Stomach (tissue), 9 donors: ENCODE data around the gene CYFIP1. TPM values are rescaled to one million over a fixed set of nuclear protein-coding genes. Genes with fewer than 3 reads are reported as not detected.

Experiments used
- DNase-seq, 2 donors: peaks; one replicate each; pipeline versions ENCODE4 v3.0.0 to v3.0.0-alpha.2; 2013 to 2019
- H3K27ac ChIP-seq, 5 donors: fragments of 200-600 bp in 4 of 5; sonication (generic) in 4 of 5; one replicate each; pipeline ENCODE4 v1.5.1; 2013 to 2019; ENCODE audit warnings: mild to moderate bottlenecking in 1 of 5, moderate library complexity in 1 of 5
- H3K27me3 ChIP-seq, 3 donors: fragments of 200-600 bp; sonication (generic); one replicate each; pipeline ENCODE4 v1.5.1; 2017 to 2019; ENCODE audit warnings: mixed run types in 1 of 3
- H3K36me3 ChIP-seq, 4 donors: fragments of 200-600 bp; sonication (generic); 1 replicate in 3 of 4; 2 replicates in 1 of 4; pipeline ENCODE4 v1.5.1; 2016 to 2019
- H3K4me1 ChIP-seq, 4 donors: fragments of 200-600 bp; sonication (generic); one replicate each; pipeline ENCODE4 v1.5.1; 2016 to 2019
- H3K4me3 ChIP-seq, 4 donors: fragments of 200-600 bp; sonication (generic) in 3 of 4; one replicate each; pipeline ENCODE4 v1.5.1; 2016 to 2019; ENCODE audit warnings: mild to moderate bottlenecking in 1 of 4
- H3K9me3 ChIP-seq, 4 donors: fragments of 200-600 bp; sonication (generic); one replicate each; pipeline ENCODE4 v1.5.1; 2016 to 2019
- CTCF ChIP-seq, 7 experiments: fragments of 450-650 bp in 4 of 7; fragments of 200-600 bp in 3 of 7; sonication (generic) in 3 of 7; IDR thresholded peaks; one replicate each; pipeline ENCODE4 v1.5.1; 2016 to 2019; ENCODE audit warnings: antibody characterized with exemption in 7 of 7, control low read depth in 2 of 7, mild to moderate bottlenecking in 1 of 7
- EP300 ChIP-seq: sonication (generic); formaldehyde crosslinking; IDR thresholded peaks from one replicate; pipeline ENCODE4 v1.6.1; 2017; ENCODE audit warnings: antibody characterized with exemption
- POLR2A ChIP-seq, 4 donors: fragments of 450-650 bp; IDR thresholded peaks; one replicate each; pipeline ENCODE4 v1.6.1; 2016; ENCODE audit warnings: antibody characterized with exemption in 4 of 4, control low read depth in 2 of 4, mild to moderate bottlenecking in 1 of 4, moderate library complexity in 1 of 4
- POLR2AphosphoS5 ChIP-seq, 3 donors: sonication (generic); formaldehyde crosslinking; IDR thresholded peaks; one replicate each; pipeline ENCODE4 v1.6.1; 2016; ENCODE audit warnings: antibody characterized with exemption in 3 of 3
- WGBS, 5 donors: extraction: QIAGEN DNeasy Blood & Tissue Kit in 3 of 5; methylation state at CpG; one replicate each; pipeline versions ENCODE4 v1.1.5 to v1.1.7; 2013 to 2018; 5-methylcytosine and 5-hydroxymethylcytosine counted together
- intact Hi-C: fragments of 100-400 bp; cut with DNase I; formaldehyde crosslinking; loops from one replicate; pipeline ENCODE4 v1.15.1; 2023; ENCODE audit warnings: low total_unique reads
- polyA plus RNA-seq, 3 donors: library from polyadenylated mRNA; stranded (reverse); fragments of 200-250 nt; gene quantifications; one replicate each; pipeline ENCODE4 v1.2.3, GENCODE V29; 2013
- total RNA-seq, 5 donors: library from RNA; depleted of rRNA; stranded (reverse); fragments of >200 nt; gene quantifications; one replicate each; pipeline versions ENCODE4 v1.1.0 to v1.2.3, GENCODE V29; 2014 to 2016
- donor health status: healthy with polysubstance abuse.
- donor health status: Bipolar disorder and iron deficiency.
- donor health status: healthy.

The CYFIP1 gene
- total and polyA plus RNA-seq, 8 donors = 21.8 to 214 (median 61.6) TPM

- DNase-seq = no peak
- WGBS, 5 donors = 79 to 91% (median 81%) methylated on average over 4 of the region's 4 CpGs
- peaks cover 7 to 48% (median 25%) of the 10 kb centered on the region in 4 donors for H3K4me1 ChIP-seq
- H3K4me3 ChIP-seq = no peak overlapping the region
- no peaks in the 10 kb centered on the region for H3K9me3 ChIP-seq
- no peaks in the 10 kb centered on the region for H3K27me3 ChIP-seq
- intact Hi-C loops = no loop called here
- H3K36me3 ChIP-seq = no peaks in the 10 kb centered on the region
- TF ChIP-seq POLR2AphosphoS5 (IDR thresholded peaks at IDR 0.05) (no peak), POLR2A (IDR thresholded peaks at IDR 0.05) (no peak), CTCF (IDR thresholded peaks at IDR 0.05) (no peak), EP300 (no peak)
- H3K27ac ChIP-seq = no peak overlapping the region
These were observed 6.2 kb downstream of the CYFIP1 start for GRCh38 chr15:22973987-22974386.

- H3K4me1 ChIP-seq = peaks cover 5 to 48% (median 22%) of the 10 kb centered on the region in 4 donors
- no peaks in the 10 kb centered on the region for H3K27me3 ChIP-seq
- no peak overlapping the region for H3K4me3 ChIP-seq
- H3K9me3 ChIP-seq = no peaks in the 10 kb centered on the region
- DNase-seq = no peak
- no peak for TF ChIP-seq POLR2A (IDR thresholded peaks at IDR 0.05)
- no peak for TF ChIP-seq POLR2AphosphoS5 (IDR thresholded peaks at IDR 0.05)
- no peaks in the 10 kb centered on the region for H3K36me3 ChIP-seq
- WGBS, 5 donors = 54 to 65% (median 62%) methylated on average over 5 of the region's 5 CpGs
- intact Hi-C loops = no loop called here
- no peak overlapping the region for H3K27ac ChIP-seq
These were observed 6.9 kb downstream of the CYFIP1 start for GRCh38 chr15:22973286-22973685.

GRCh38 chr15:22969489-22969888, 10.7 kb downstream of the CYFIP1 start:
- peaks cover 12 to 53% (median 33%) of the 10 kb centered on the region in 4 donors for H3K4me1 ChIP-seq
- H3K27me3 ChIP-seq = no peaks in the 10 kb centered on the region
- intact Hi-C loops = no loop called here
- peaks cover 0 to 6% (median 0%) of the 10 kb centered on the region in 4 donors for H3K36me3 ChIP-seq
- H3K9me3 ChIP-seq = no peaks in the 10 kb centered on the region
- TF ChIP-seq EP300 (no peak), CTCF (IDR thresholded peaks at IDR 0.05) (no peak), POLR2A (IDR thresholded peaks at IDR 0.05) (no peak), POLR2AphosphoS5 (IDR thresholded peaks at IDR 0.05) (no peak)
- H3K4me3 ChIP-seq = no peak overlapping the region
- 96 to 100% (median 98%) methylated on average over 3 of the region's 3 CpGs for WGBS, 5 donors
- no peak for DNase-seq
- H3K27ac ChIP-seq = no peak overlapping the region

- DNase-seq = no peak
These were observed 11.8 kb downstream of the CYFIP1 start for GRCh38 chr15:22968366-22968765.

More at GRCh38 chr15:22968366-22968765, 11.8 kb downstream of the CYFIP1 start:
- intact Hi-C loops = no loop called here
- WGBS, 5 donors = 50 to 70% (median 53%) methylated on average over 5 of the region's 5 CpGs
- Histone ChIP-seq H3K27ac (no peak overlapping the region), H3K9me3 (no peaks in the 10 kb centered on the region), H3K4me3 (no peak overlapping the region), H3K27me3 (no peaks in the 10 kb centered on the region), H3K36me3 (peaks cover 0 to 6% (median 0%) of the 10 kb centered on the region in 4 donors), H3K4me1 (peaks cover 15 to 53% (median 37%) of the 10 kb centered on the region in 4 donors)
- no peak for TF ChIP-seq CTCF (IDR thresholded peaks at IDR 0.05)
- TF ChIP-seq EP300 = no peak
- TF ChIP-seq POLR2AphosphoS5 (IDR thresholded peaks at IDR 0.05) = no peak
